H9 (cell line): ENCODE data around the gene CEP112. TPM values are rescaled to one million over a fixed set of nuclear protein-coding genes. Genes with fewer than 3 reads are reported as not detected.

Experiments used
- DNase-seq: peaks from one replicate; pipeline ENCODE4 v3.0.0-alpha.2; 2017
- H2AFZ ChIP-seq: one replicate; pipeline ENCODE4 v1.6.1; 2013; ENCODE audit warnings: mild to moderate bottlenecking, low read length, control low read depth, moderate library complexity
- H2AK5ac ChIP-seq: 2 replicates; pipeline ENCODE4 v1.6.1; 2013; ENCODE audit warnings: low read length, control low read depth, mixed read lengths; ENCODE audit not compliant: insufficient read length
- H2BK120ac ChIP-seq: one replicate; pipeline ENCODE4 v1.6.1; 2013; ENCODE audit warnings: low read depth, mild to moderate bottlenecking, low read length, control low read depth, inconsistent platforms; ENCODE audit not compliant: poor library complexity, severe bottlenecking
- H2BK12ac ChIP-seq: 2 replicates; pipeline ENCODE4 v1.6.1; 2013; ENCODE audit warnings: low read length, control low read depth, mixed read lengths, low read depth; ENCODE audit not compliant: insufficient read length
- H2BK15ac ChIP-seq: 2 replicates; pipeline ENCODE4 v1.6.1; 2013; ENCODE audit warnings: low read depth, low read length, control low read depth
- H2BK20ac ChIP-seq: one replicate; pipeline ENCODE4 v1.6.1; 2013; ENCODE audit warnings: low read depth, mild to moderate bottlenecking, low read length, control low read depth, inconsistent platforms; ENCODE audit not compliant: poor library complexity, severe bottlenecking
- H2BK5ac ChIP-seq: 2 replicates; pipeline ENCODE4 v1.6.1; 2013; ENCODE audit warnings: low read length, control low read depth, mixed read lengths; ENCODE audit not compliant: insufficient read length
- H3K14ac ChIP-seq: 2 replicates; pipeline ENCODE4 v1.6.1; 2013; ENCODE audit warnings: low read length, control low read depth; ENCODE audit not compliant: insufficient read depth
- H3K18ac ChIP-seq: 2 replicates; pipeline ENCODE4 v1.6.1; 2013; ENCODE audit warnings: low read depth, mild to moderate bottlenecking, mixed read lengths, low read length, control low read depth; ENCODE audit not compliant: insufficient read length
- H3K23ac ChIP-seq: 2 replicates; pipeline ENCODE4 v1.6.1; 2013; ENCODE audit warnings: low read length, control low read depth, mixed read lengths, low read depth; ENCODE audit not compliant: insufficient read length
- H3K23me2 ChIP-seq: 2 replicates; pipeline ENCODE4 v1.6.1; 2013; ENCODE audit warnings: low read depth, mild to moderate bottlenecking, mixed read lengths, low read length, control low read depth; ENCODE audit not compliant: insufficient read length, poor library complexity, severe bottlenecking
- H3K27ac ChIP-seq: 2 replicates; pipeline ENCODE4 v1.5.1; 2013; ENCODE audit warnings: low read length, control low read depth, mixed read lengths, low read depth; ENCODE audit not compliant: insufficient read length
- H3K27me3 ChIP-seq: 2 replicates; pipeline ENCODE4 v1.6.1; 2013; ENCODE audit warnings: low read length, control low read depth, inconsistent platforms; ENCODE audit not compliant: insufficient read depth
- H3K4ac ChIP-seq: 2 replicates; pipeline ENCODE4 v1.6.1; 2013; ENCODE audit warnings: low read depth, mild to moderate bottlenecking, control low read depth, inconsistent platforms, low read length, moderate library complexity
- H3K4me1 ChIP-seq: 2 replicates; pipeline ENCODE4 v1.6.1; 2013; ENCODE audit warnings: low read length, control low read depth, inconsistent platforms; ENCODE audit not compliant: insufficient read depth
- H3K4me2 ChIP-seq: 2 replicates; pipeline ENCODE4 v1.6.1; 2013; ENCODE audit warnings: low read length, control low read depth, mixed read lengths; ENCODE audit not compliant: insufficient read length, insufficient read depth
- H3K56ac ChIP-seq: 2 replicates; pipeline ENCODE4 v1.6.1; 2013; ENCODE audit warnings: low read depth, mild to moderate bottlenecking, mixed read lengths, low read length, control low read depth; ENCODE audit not compliant: insufficient read length
- H3K79me1 ChIP-seq: 2 replicates; pipeline ENCODE4 v1.6.1; 2013; ENCODE audit warnings: low read depth, mild to moderate bottlenecking, moderate library complexity, low read length, control low read depth, inconsistent platforms; ENCODE audit not compliant: insufficient read depth, poor library complexity, severe bottlenecking
- H3K79me2 ChIP-seq: 2 replicates; pipeline ENCODE4 v1.6.1; 2013; ENCODE audit warnings: low read length, control low read depth, inconsistent platforms; ENCODE audit not compliant: insufficient read depth
- H3K9ac ChIP-seq: 2 replicates; pipeline ENCODE4 v1.6.1; 2013; ENCODE audit warnings: low read length, control low read depth, mixed read lengths; ENCODE audit not compliant: insufficient read length; ENCODE audit errors: extremely low read depth
- H3K9me3 ChIP-seq: one replicate; pipeline ENCODE4 v1.6.1; 2013; ENCODE audit warnings: low read depth, low read length, inconsistent platforms; ENCODE audit not compliant: control insufficient read depth
- H3T11ph ChIP-seq: one replicate; pipeline ENCODE4 v1.6.1; 2013; ENCODE audit warnings: mild to moderate bottlenecking, low read length, control low read depth, inconsistent platforms
- H4K20me1 ChIP-seq: one replicate; pipeline ENCODE4 v1.6.1; 2013; ENCODE audit not compliant: control insufficient read depth, insufficient read length, insufficient read depth
- H4K5ac ChIP-seq: 2 replicates; pipeline ENCODE4 v1.6.1; 2013; ENCODE audit warnings: low read depth, mild to moderate bottlenecking, mixed read lengths, low read length, control low read depth; ENCODE audit not compliant: insufficient read length
- H4K8ac ChIP-seq: replicated peaks from 2 replicates; pipeline ENCODE4 v1.6.1; 2013; ENCODE audit warnings: low read length, control low read depth, mixed read lengths, low read depth; ENCODE audit not compliant: insufficient read length
- H4K91ac ChIP-seq: 2 replicates; pipeline ENCODE4 v1.6.1; 2013; ENCODE audit warnings: low read depth, mild to moderate bottlenecking, moderate library complexity, mixed read lengths, low read length, control low read depth; ENCODE audit not compliant: insufficient read length
- H3K27ac Mint-ChIP-seq, 3 experiments: 2 replicates in 2 of 3; 3 replicates in 1 of 3; pipeline ENCODE4 v1.8.0; 2020 to 2021; ENCODE audit warnings: mixed read lengths in 3 of 3, mild to moderate bottlenecking in 1 of 3, moderate library complexity in 1 of 3
- H3K27me3 Mint-ChIP-seq: 2 replicates; pipeline ENCODE4 v1.8.0; 2021; ENCODE audit warnings: low read depth, mild to moderate bottlenecking, moderate library complexity, mixed read lengths
- H3K36me3 Mint-ChIP-seq, 3 experiments: 2 replicates in 2 of 3; 3 replicates in 1 of 3; pipeline ENCODE4 v1.8.0; 2020 to 2021; ENCODE audit warnings: low read depth in 3 of 3, mixed read lengths in 3 of 3; ENCODE audit not compliant: insufficient read depth in 1 of 3
- H3K4me1 Mint-ChIP-seq, 2 experiments: 2 replicates each; pipeline ENCODE4 v1.8.0; 2020; ENCODE audit warnings: mixed read lengths in 2 of 2
- H3K4me3 Mint-ChIP-seq, 2 experiments: 2 replicates in 1 of 2; 3 replicates in 1 of 2; pipeline ENCODE4 v1.8.0; 2020 to 2021; ENCODE audit warnings: mild to moderate bottlenecking in 2 of 2, mixed read lengths in 2 of 2, moderate library complexity in 1 of 2
- H3K9me3 Mint-ChIP-seq, 2 experiments: 2 replicates in 1 of 2; 3 replicates in 1 of 2; pipeline ENCODE4 v1.8.0; 2020; ENCODE audit warnings: mild to moderate bottlenecking in 2 of 2, mixed read lengths in 2 of 2, moderate library complexity in 1 of 2
- CTCF ChIP-seq: fragments of 200-600 bp; sonication (generic); conservative IDR thresholded peaks from 3 replicates; pipeline ENCODE4 v1.8.0; 2021; ENCODE audit warnings: antibody characterized with exemption, mild to moderate bottlenecking
- WGBS: extraction: QIAGEN DNeasy Blood & Tissue Kit; methylation state at CpG from one replicate; pipeline ENCODE4 v1.1.7; 2013; ENCODE audit warnings: missing lambda C conversion rate, low lambda C conversion rate, mixed read lengths; ENCODE audit not compliant: insufficient read length; ENCODE audit errors: extremely low coverage; 5-methylcytosine and 5-hydroxymethylcytosine counted together
- total RNA-seq: library from RNA; stranded (reverse); gene quantifications from 2 replicates; pipeline ENCODE4 v1.2.1, GENCODE V29; 2021

CEP112 gene
- total RNA-seq, 1 experiment from 2014 or later: 5.4 TPM

GRCh38 chr17:65857718-65858117 is 334.2 kb downstream of the CEP112 start:
- Histone ChIP-seq H2AK5ac (no peak overlapping the region), H3K4ac (no peak overlapping the region), H2BK20ac (no peak overlapping the region), H3K4me2 (no peak overlapping the region), H3K23me2 (no peaks in the 10 kb centered on the region), H2BK12ac (no peak overlapping the region), H3K79me2 (no peaks in the 10 kb centered on the region), H2BK15ac (no peak overlapping the region), H3K9me3 (no peaks in the 10 kb centered on the region), H3K18ac (no peak overlapping the region), H3K27me3 (no peaks in the 10 kb centered on the region), H3T11ph (no peak overlapping the region), H2BK5ac (no peak overlapping the region), H3K27ac (no peak overlapping the region), H3K9ac (no peak overlapping the region), H3K14ac (no peak overlapping the region), H3K4me1 (no peaks in the 10 kb centered on the region), H4K91ac (no peak overlapping the region), H4K20me1 (no peaks in the 10 kb centered on the region), H4K8ac (no peak overlapping the region), H2AFZ (no peak overlapping the region), H2BK120ac (no peak overlapping the region), H3K56ac (no peak overlapping the region), H3K23ac (no peak overlapping the region), H3K79me1 (no peaks in the 10 kb centered on the region), H4K5ac (no peak overlapping the region)
- H3K4me1 Mint-ChIP-seq: peaks cover 4% of the 10 kb centered on the region in 2 experiments; a peak in 3 of 4 replicates
- H3K36me3 Mint-ChIP-seq: no peaks in the 10 kb centered on the region
- WGBS: no CpG with 5 or more reads among the region's 2 CpGs
- no peak for TF ChIP-seq CTCF
- H3K27ac Mint-ChIP-seq: no peak overlapping the region
- DNase-seq: no peak
- no peaks in the 10 kb centered on the region for H3K27me3 Mint-ChIP-seq
- H3K9me3 Mint-ChIP-seq: 0 out of 5 replicates have a peak, but pooled peaks cover 0 to 2% of the 10 kb centered on the region in 2 experiments
- no peak overlapping the region for H3K4me3 Mint-ChIP-seq
